ENCODE measurements around the gene THRSP.
A peak's percentile ranks its signal among the peaks of the same experiment; 100 is the strongest.

The THRSP gene

GRCh38 chr11:78066471-78066870, 2.8 kb downstream of the THRSP start:
- TF ChIP-seq TEAD4 (IDR thresholded peaks at IDR 0.05), result no peak
- no peak for TF ChIP-seq EP300 (IDR thresholded peaks at IDR 0.05; ENCODE audit: borderline replicate concordance)
- no peak for TF ChIP-seq RAD21 (IDR thresholded peaks at IDR 0.05; ENCODE audit: low read depth)
- no peak for TF ChIP-seq EGR1 (IDR thresholded peaks at IDR 0.05)
- TF ChIP-seq, protein P1, sequence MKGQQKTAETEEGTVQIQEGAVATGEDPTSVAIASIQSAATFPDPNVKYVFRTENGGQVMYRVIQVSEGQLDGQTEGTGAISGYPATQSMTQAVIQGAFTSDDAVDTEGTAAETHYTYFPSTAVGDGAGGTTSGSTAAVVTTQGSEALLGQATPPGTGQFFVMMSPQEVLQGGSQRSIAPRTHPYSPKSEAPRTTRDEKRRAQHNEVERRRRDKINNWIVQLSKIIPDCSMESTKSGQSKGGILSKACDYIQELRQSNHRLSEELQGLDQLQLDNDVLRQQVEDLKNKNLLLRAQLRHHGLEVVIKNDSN (IDR thresholded peaks at IDR 0.05), result no peak
- TF ChIP-seq ZBTB7A (IDR thresholded peaks at IDR 0.05; ENCODE audit: low read depth), result no peak
- no peak for TF ChIP-seq CREB1 (IDR thresholded peaks at IDR 0.05; ENCODE audit: low read depth)
- no peak for TF ChIP-seq TCF12 (IDR thresholded peaks at IDR 0.05; ENCODE audit: low read depth)
- TF ChIP-seq MAX (IDR thresholded peaks at IDR 0.05), result no peak
- no peak for TF ChIP-seq CEBPB (IDR thresholded peaks at IDR 0.05)
- no peak for TF ChIP-seq REST (IDR thresholded peaks at IDR 0.05; ENCODE audit: low read depth)
- TF ChIP-seq FOXM1 (IDR thresholded peaks at IDR 0.05; ENCODE audit: borderline replicate concordance, low read depth), result no peak
- no peak for TF ChIP-seq YY1 (IDR thresholded peaks at IDR 0.05; ENCODE audit: low read depth)
- TF ChIP-seq NFIC (IDR thresholded peaks at IDR 0.05), result no peak
- TF ChIP-seq TAF1 (IDR thresholded peaks at IDR 0.05; ENCODE audit: low read depth), result no peak

GRCh38 chr11:78067704-78068103, 4.0 kb downstream of the THRSP start:
- TF ChIP-seq MAX (IDR thresholded peaks at IDR 0.05), result no peak
- TF ChIP-seq RAD21 (IDR thresholded peaks at IDR 0.05; ENCODE audit: low read depth), result no peak
- no peak for TF ChIP-seq TAF1 (IDR thresholded peaks at IDR 0.05; ENCODE audit: low read depth)
- no peak for TF ChIP-seq ZBTB7A (IDR thresholded peaks at IDR 0.05; ENCODE audit: low read depth)
- TF ChIP-seq NFIC (IDR thresholded peaks at IDR 0.05), result no peak
- no peak for TF ChIP-seq REST (IDR thresholded peaks at IDR 0.05; ENCODE audit: low read depth)
- no peak for TF ChIP-seq CREB1 (IDR thresholded peaks at IDR 0.05; ENCODE audit: low read depth)
- no peak for TF ChIP-seq EGR1 (IDR thresholded peaks at IDR 0.05)

DNA sequence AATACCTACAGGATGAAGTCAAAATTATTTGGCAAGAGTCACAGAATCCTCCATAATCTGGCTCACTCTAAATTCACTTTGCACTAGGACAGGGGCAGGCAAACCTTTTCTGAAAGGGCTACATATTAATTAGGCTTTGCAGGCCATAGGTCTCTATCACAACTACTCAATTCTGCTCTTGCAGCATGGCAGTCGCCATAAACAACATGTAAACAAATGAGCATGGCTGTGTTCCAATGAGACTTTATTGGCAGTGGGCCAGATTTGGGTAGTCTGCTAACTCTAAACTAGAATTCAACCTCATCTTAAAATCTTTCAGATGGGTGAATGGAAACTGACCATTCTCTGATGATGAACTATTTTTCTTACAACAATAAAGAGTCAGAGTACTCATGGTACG, 5.8 kb downstream of the THRSP start:
- TF ChIP-seq TAF1 (IDR thresholded peaks at IDR 0.05; ENCODE audit: low read depth) (no peak), TCF12 (IDR thresholded peaks at IDR 0.05; ENCODE audit: low read depth) (no peak), TEAD4 (IDR thresholded peaks at IDR 0.05) (no peak), NFIC (IDR thresholded peaks at IDR 0.05) (peak; percentile 55)
- TF ChIP-seq, protein P1 (IDR thresholded peaks at IDR 0.05), result no peak

- TF ChIP-seq EP300 (IDR thresholded peaks at IDR 0.05; ENCODE audit: borderline replicate concordance), result no peak
- TF ChIP-seq, protein P1 (IDR thresholded peaks at IDR 0.05), result no peak
- TF ChIP-seq REST (IDR thresholded peaks at IDR 0.05; ENCODE audit: low read depth), result no peak
- TF ChIP-seq FOXM1 (IDR thresholded peaks at IDR 0.05; ENCODE audit: borderline replicate concordance, low read depth), result no peak
- TF ChIP-seq YY1 (IDR thresholded peaks at IDR 0.05; ENCODE audit: low read depth), result no peak
Measured at GRCh38 chr11:78070621-78071020, 7.0 kb downstream of the THRSP start.

DNA sequence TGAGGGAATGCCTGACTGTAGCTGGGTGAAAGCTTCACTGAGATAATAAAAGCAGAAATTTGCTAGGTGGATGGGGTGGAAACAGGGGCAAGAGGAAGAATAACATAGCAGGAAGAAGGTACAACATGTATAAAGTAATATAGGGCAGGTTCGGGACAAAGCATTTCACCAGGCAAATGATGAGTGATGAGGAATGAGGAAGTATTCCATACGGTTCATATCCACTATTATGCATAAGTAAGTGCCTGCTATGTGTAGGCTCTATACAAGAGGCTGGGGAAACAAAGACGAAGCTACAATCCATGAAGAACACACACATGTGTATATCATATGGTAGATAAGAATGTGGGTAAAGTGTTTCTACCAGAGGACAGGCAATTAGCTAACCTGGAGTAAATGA, 8.1 kb downstream of the THRSP start:
- TF ChIP-seq CEBPB (IDR thresholded peaks at IDR 0.05) (no peak), TEAD4 (IDR thresholded peaks at IDR 0.05) (no peak), CREB1 (IDR thresholded peaks at IDR 0.05; ENCODE audit: low read depth) (no peak), MAX (IDR thresholded peaks at IDR 0.05) (no peak), ZBTB7A (IDR thresholded peaks at IDR 0.05; ENCODE audit: low read depth) (no peak), FOXM1 (IDR thresholded peaks at IDR 0.05; ENCODE audit: borderline replicate concordance, low read depth) (no peak), RAD21 (IDR thresholded peaks at IDR 0.05; ENCODE audit: low read depth) (no peak), REST (IDR thresholded peaks at IDR 0.05; ENCODE audit: low read depth) (no peak), EP300 (IDR thresholded peaks at IDR 0.05; ENCODE audit: borderline replicate concordance) (no peak), EGR1 (IDR thresholded peaks at IDR 0.05) (no peak), TAF1 (IDR thresholded peaks at IDR 0.05; ENCODE audit: low read depth) (no peak), YY1 (IDR thresholded peaks at IDR 0.05; ENCODE audit: low read depth) (no peak)
- TF ChIP-seq, protein P1 (IDR thresholded peaks at IDR 0.05), result no peak
